ENCODE results near the gene RORC. TPM values are rescaled to one million over a fixed set of nuclear protein-coding genes. Genes with fewer than 3 reads are reported as not detected.

Gene RORC
- total and polyA plus RNA-seq, 2 of the 8 experiments (the other 6 are each of a cell fraction or from before 2014, with no cell fraction given), result 0.44 to 0.54 TPM

DNA sequence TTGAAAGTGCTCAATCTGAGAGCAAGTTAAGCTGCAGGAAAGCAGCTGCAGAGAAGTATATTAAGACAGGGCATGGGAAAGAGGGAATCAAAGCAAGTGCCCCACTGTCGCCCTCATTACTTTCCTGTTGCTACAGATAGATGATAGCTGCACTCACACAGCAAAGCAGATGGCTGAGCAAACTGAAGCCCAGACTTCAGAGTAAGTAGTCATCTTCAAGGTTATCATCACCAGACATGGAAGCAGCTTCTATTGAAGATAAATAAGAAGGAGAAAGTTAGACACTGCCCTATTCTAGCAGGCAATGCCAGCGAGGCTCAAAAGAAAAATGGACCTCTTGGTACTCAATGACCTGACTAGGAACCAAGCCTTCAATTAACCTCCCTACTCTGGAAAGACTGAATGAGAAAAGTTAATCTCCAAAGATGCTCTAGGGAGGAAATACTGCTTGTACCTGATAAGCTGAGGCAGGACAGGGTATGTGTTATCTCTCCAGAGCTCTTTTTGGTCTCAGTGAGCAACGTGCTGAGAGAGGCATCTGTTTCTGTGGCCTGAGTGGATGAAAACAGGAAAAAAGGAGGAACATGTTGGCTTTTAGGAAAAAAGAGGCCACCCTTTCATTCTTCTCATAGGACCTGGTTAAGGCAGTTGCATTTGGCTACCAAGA is 57.2 kb downstream of the RORC start:
- no peaks in the 10 kb centered on the region for H3K79me1 ChIP-seq (ENCODE audit: low read depth, low read length)
- no peak overlapping the region for H4K8ac ChIP-seq (ENCODE audit: extremely low read depth, insufficient read depth, low read length)
- no peaks in the 10 kb centered on the region for H4K20me1 ChIP-seq (replicated peaks in 1 of 2; ENCODE audit: control insufficient read depth in 1 of 2, insufficient read depth in 2 of 2, low read length in 2 of 2)
- no peak overlapping the region for H2BK12ac ChIP-seq (ENCODE audit: low read depth, low read length)
- CTCF ChIA-PET (ENCODE audit: partially characterized antibody), result interaction anchor here (0.6 kb wide), 1 partner anchor 12 kb away, joined by 3 read pairs; no protein-coding TSS in a partner anchor
- no peak overlapping the region for H4K91ac ChIP-seq (replicated peaks; ENCODE audit: insufficient read length, low read length)
- H3K23ac ChIP-seq (ENCODE audit: insufficient read length), result no peak overlapping the region
- no peak overlapping the region for H3K9ac ChIP-seq (replicated peaks in 1 of 4; ENCODE audit: extremely low read depth in 1 of 4, low read depth in 3 of 4, low read length in 3 of 4)
- no peaks in the 10 kb centered on the region for H3K23me2 ChIP-seq (ENCODE audit: low read depth, low read length)
- peaks cover 0 to 38% (median 11%) of the 10 kb centered on the region in 4 experiments; a peak in 6 of 8 replicates for H3K36me3 ChIP-seq (ENCODE audit: control insufficient read depth in 2 of 4, insufficient read depth in 4 of 4, low read length in 3 of 4)
- no peak overlapping the region for H3K4me2 ChIP-seq (ENCODE audit: insufficient read depth in 1 of 2, low read depth in 2 of 2, low read length in 2 of 2)
- H2BK15ac ChIP-seq (ENCODE audit: low read length), result no peak overlapping the region
- no peak overlapping the region for H2BK20ac ChIP-seq (ENCODE audit: low read length)
- POLR2A ChIA-PET (ENCODE audit: partially characterized antibody), result interaction anchor here (0.5 to 1.5 kb wide), 4 partner anchors 11 to 669 kb away, joined by 3 to 5 read pairs (median 4); partner anchors contain the start of gene MRPL9
- H3K4me3 ChIP-seq (ENCODE audit: extremely low read depth in 1 of 4, insufficient read depth in 2 of 4, low read depth in 3 of 4, low read length in 4 of 4), result no peak overlapping the region
- H4K5ac ChIP-seq (ENCODE audit: insufficient read length, low read depth, low read length), result no peak overlapping the region
- no peaks in the 10 kb centered on the region for H3K4me1 ChIP-seq (replicated peaks in 1 of 4; ENCODE audit: control insufficient read depth in 3 of 4, insufficient read depth in 4 of 4, low read length in 3 of 4)
- no peak overlapping the region for H2AK5ac ChIP-seq (ENCODE audit: low read depth, low read length)
- H3K4ac ChIP-seq (replicated peaks; ENCODE audit: insufficient read length, low read depth, low read length), result no peak overlapping the region
- H2BK120ac ChIP-seq (replicated peaks; ENCODE audit: low read depth, low read length), result no peak overlapping the region
- 71% methylated on average over 3 of the region's 3 CpGs; no CpG with 5 or more reads in 1 of the 2 experiments for WGBS, 2 experiments (ENCODE audit: extremely low coverage in 1 of 2, insufficient coverage in 1 of 2, insufficient read length in 1 of 2, insufficient replicate concordance in 2 of 2, low coverage in 1 of 2, low lambda C conversion rate in 2 of 2, missing lambda C conversion rate in 1 of 2)
- FAIRE-seq, result no peak
- no peak overlapping the region for H3K14ac ChIP-seq (ENCODE audit: insufficient read length)
- H3K56ac ChIP-seq (replicated peaks; ENCODE audit: insufficient read length, low read depth, low read length), result no peak overlapping the region
- H2AFZ ChIP-seq (ENCODE audit: low read length), result no peak overlapping the region
- no peaks in the 10 kb centered on the region for H3K79me2 ChIP-seq (ENCODE audit: control insufficient read depth in 1 of 2, insufficient read depth in 2 of 2, low read length in 2 of 2)
- no peak overlapping the region for H3K27ac ChIP-seq (ENCODE audit: low read depth, low read length)
- peaks cover 0 to 2% of the 10 kb centered on the region in 2 experiments; a peak in 2 of 4 replicates for H3K9me3 ChIP-seq (ENCODE audit: insufficient read depth in 2 of 2, low read depth in 1 of 2, low read length in 1 of 2)
- peaks cover 0 to 1% (median 0%) of the 10 kb centered on the region in 4 experiments; a peak in 1 of 7 replicates for H3K27me3 ChIP-seq (replicated peaks in 1 of 4; ENCODE audit: control insufficient read depth in 3 of 4, extremely low read depth in 1 of 4, insufficient read depth in 3 of 4, low read length in 3 of 4)
- DNase-seq (ENCODE audit: low read depth in 1 of 2, low spot score in 2 of 2), result no peak
- H3K18ac ChIP-seq (ENCODE audit: extremely low read depth, low read length), result no peak overlapping the region
- no peak overlapping the region for H2BK5ac ChIP-seq (ENCODE audit: low read depth, low read length)
- TF ChIP-seq FOSL1 (IDR thresholded peaks at IDR 0.05; ENCODE audit: insufficient read depth, low read depth, low read length) (no peak), SIN3A (conservative IDR thresholded peaks at IDR 0.05 in 1 of 2, IDR thresholded peaks at IDR 0.05 in 1 of 2; ENCODE audit: low read depth in 1 of 2, low read length in 2 of 2) (no peak), CTBP2 (IDR thresholded peaks at IDR 0.05; ENCODE audit: borderline replicate concordance, insufficient read depth, insufficient read length, low read length) (no peak), GTF2F1 (IDR thresholded peaks at IDR 0.05; ENCODE audit: borderline replicate concordance, low read depth, low read length) (no peak), YY1 (IDR thresholded peaks at IDR 0.05; ENCODE audit: low read depth, low read length) (no peak), EGR1 (IDR thresholded peaks at IDR 0.05; ENCODE audit: borderline replicate concordance, low read depth, low read length) (no peak), MAFK (IDR thresholded peaks at IDR 0.05; ENCODE audit: low read depth, low read length) (no peak), SRF (IDR thresholded peaks at IDR 0.05; ENCODE audit: low read depth, low read length) (no peak), HDAC6 (IDR thresholded peaks at IDR 0.05; ENCODE audit: low read depth, low read length) (no peak), ASH2L (IDR thresholded peaks at IDR 0.05; ENCODE audit: low read length) (no peak), HDAC2 (IDR thresholded peaks at IDR 0.05; ENCODE audit: borderline replicate concordance in 1 of 2, low read depth in 2 of 2, low read length in 2 of 2) (no peak)
- TF ChIP-seq, protein P1, sequence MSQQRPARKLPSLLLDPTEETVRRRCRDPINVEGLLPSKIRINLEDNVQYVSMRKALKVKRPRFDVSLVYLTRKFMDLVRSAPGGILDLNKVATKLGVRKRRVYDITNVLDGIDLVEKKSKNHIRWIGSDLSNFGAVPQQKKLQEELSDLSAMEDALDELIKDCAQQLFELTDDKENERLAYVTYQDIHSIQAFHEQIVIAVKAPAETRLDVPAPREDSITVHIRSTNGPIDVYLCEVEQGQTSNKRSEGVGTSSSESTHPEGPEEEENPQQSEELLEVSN (IDR thresholded peaks at IDR 0.05), result no peak

All from H1 (cell line).